ENCODE results near the gene CHST15.

CHST15 gene

GRCh38 chr10:124001391-124002148 lies 91.8 kb downstream of the CHST15 start:
- DNase-seq: no peak

DNA sequence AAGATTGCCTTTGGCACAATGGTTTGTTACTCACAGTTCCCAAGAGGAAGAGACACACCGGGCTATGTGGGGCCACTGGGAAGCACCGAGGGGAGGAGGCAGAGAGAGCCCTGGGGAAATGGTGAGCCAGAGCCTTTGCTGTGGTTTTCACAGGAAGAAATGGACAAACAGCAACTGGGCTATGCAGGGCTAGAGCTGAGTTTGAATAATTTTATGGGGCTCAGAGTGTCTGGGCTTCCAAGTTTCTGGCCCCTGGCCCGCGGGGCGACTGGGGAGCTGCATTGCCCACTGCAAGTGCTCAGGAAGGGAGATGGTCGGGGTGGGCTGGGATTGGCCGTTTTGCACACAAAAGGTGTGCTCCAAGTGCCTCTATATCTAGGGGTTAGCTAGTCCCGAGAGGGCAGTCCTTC lies 92.6 kb downstream of the CHST15 start:
- DNase-seq: no peak

GRCh38 chr10:123999956-124000615 lies 93.3 kb downstream of the CHST15 start:
- no peak for DNase-seq

DNA sequence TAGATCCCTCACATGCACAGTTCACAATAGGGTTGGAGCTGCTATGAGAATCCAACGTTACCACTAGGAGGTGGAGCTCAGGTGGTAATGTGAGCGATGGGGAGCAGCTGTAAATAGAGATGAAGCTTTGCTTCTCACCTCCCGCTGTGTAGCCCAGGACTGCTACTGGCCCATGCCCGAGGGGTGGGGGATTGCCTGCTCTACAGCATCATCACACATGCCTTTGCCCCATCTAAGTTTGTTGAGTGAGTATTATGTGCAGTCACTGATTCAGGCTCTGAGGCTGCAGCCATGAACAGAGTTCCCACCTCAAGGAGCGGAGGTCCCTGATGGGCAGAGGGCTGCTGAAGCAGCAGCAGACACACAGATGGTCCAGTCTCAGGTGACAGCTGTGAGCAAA lies 94.1 kb downstream of the CHST15 start:
- DNase-seq: no peak

DNA sequence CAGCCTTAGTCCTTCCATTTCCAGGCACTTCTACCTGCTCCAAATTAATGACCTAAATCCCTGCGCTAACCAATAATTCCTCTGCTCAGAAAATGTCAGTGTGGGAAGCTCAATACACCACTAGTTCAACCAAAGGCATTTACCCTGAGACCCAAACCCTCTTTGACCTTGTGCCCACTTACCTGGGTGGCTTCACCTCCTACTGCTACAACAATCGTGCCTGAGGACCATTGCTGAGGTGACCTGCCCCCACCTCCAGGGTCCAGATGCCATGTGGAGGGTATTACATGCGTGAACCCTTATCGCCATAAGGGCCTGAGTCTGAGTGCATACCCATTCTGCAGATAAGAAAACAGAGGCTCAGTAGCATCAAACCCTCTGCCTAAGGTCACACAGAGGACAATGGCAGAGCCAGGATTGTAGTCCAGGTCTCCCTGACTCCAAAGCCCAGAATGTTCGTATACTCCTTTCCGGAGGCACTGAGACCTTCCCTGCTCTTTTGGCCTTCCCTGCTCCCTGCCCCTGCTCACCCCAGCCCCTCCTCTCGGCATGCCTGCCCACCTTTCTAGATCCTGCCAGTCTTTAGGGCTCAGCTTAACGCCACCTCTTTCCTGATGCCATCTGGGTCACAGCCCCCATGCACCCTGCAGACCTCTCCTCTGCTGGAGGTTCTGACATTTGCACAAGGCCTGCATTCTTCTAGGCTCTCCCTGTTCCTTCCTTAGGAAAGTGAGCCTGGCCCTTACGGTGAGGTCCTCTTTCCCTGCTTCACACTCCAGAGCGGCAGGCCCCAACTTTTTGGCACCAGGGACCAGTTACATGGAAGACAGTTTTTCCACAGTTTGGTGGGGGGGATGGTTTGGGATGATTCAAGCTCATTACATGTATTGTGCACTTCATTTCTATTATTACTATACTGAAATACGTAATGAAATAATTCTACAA lies 94.9 kb downstream of the CHST15 start:
- DNase-seq: no peak

GRCh38 chr10:123997486-123998196 lies 95.8 kb downstream of the CHST15 start:
- DNase-seq: peak in 1 of 56 donors; percentile 7

DNA sequence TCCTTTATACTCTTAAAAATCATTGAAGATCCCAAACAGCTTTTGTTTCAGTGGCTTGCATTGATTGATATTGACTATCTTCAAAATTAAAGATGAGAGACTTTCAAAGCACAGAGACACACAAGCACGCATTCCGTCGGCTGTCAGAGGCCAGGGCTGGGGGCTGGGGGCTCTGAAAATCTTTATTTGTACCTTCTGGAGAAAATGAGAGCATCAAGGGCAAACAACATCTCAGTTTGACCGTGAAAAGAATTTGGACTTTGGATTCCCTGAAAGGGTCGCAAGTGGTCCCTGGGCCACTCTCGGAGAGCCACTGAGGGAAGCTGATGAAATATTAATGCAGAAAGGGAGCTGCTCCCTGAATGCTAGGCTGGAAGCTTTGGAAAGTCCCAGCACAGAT lies 96.4 kb downstream of the CHST15 start:
- no peak for DNase-seq

- DNase-seq: no peak
Measured at GRCh38 chr10:123996302-123996701, 97.1 kb downstream of the CHST15 start.

DNA sequence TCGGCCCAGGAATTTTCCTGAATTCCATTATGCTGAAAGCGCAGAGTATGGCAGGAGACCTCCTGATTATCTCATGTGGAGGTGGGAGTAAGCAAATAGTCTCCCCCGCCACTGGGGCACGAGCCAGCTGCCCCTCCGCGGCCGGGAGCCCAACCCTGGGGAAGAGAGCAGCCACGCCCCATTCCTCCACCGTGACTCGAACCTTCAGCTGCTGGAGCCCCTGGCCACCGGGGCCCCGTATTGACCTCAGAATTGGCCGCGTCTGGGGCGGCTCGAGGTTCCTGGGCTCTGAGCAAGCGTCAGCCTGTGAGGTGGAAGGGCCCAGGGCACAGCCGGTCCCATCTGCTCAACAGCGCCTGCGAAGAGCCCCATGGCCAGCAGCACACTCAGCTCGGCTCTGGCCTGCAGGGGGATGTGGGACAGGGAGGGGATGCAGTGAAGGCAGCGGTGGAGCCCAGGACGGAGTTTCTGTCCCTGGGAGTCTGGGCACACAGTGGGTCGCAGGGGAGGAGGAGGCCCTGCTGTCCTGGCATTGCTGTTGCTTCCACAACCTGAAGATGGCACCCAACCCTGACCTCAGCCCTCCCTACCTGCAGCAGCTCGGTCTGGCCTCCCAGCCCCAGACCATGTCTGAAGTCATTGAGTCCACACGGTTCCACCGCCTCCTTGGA lies 97.8 kb downstream of the CHST15 start:
- DNase-seq: peak in 3 of 56 donors; percentile 6 to 23 (median 11)

DNA sequence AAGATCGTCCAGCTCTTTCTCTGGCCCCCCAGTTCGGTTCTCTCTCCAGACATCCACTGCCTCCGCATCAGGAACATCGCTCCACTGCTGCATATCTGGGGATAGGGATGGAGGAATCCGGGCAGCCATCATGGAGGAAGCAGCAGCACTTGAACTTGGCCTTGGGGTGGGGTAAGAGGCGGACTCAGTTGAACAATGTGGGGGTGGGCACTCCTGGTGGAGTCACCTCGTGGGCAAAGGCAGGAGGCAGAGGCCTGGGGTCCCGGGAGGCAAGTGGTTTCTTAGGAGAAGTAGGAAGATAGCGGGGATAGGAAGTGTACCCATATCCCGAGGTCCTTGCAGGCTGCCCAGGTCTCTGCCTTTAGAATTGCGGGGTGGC lies 98.3 kb downstream of the CHST15 start:
- DNase-seq: no peak

- DNase-seq: peak in 53 of 56 donors; percentile 20 to 89 (median 65)
Measured at GRCh38 chr10:123994417-123995081, 98.8 kb downstream of the CHST15 start.

DNA sequence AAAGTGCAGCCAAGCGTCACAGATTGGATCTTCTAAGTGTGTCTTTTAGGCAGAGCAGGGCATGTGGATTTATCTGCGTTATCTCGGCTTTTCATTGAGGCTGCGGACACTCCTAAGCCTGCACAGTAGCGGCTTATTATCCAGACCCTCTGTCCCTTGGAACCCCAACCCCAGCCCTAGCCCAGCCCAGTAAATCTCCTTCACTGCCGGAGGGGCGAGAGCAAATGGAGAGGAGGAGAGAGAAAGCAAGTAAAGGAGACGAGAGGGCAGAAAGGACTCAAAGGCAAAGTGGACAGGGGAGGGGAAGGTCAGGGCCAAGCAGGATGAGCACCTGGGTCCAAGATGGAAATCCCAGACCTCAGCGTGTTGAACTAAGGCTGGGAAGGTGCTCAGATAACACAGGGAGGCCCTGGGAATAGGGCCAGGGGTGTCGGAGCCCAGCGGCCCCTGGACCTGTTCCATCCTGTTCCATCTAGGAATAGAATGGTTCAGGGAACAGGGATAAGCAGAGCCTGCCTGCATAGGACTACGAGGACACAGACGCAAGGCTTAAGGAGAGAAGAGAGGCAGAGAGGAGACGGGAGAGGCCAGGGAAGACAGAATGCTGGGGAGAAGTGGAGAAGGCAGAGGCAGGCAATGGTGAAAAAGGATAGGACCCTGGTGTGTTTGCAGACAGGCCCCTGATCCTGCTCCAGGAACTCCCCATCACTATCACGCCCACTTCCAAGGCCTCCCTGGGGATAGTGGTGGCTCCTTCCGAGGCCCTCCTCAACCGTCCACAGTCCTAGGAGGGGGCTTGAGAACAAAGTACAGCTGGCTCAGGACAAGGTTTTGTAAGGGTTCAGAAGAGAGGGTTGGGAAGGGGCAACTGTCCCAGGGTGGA lies 99.6 kb downstream of the CHST15 start:
- DNase-seq: no peak

DNA sequence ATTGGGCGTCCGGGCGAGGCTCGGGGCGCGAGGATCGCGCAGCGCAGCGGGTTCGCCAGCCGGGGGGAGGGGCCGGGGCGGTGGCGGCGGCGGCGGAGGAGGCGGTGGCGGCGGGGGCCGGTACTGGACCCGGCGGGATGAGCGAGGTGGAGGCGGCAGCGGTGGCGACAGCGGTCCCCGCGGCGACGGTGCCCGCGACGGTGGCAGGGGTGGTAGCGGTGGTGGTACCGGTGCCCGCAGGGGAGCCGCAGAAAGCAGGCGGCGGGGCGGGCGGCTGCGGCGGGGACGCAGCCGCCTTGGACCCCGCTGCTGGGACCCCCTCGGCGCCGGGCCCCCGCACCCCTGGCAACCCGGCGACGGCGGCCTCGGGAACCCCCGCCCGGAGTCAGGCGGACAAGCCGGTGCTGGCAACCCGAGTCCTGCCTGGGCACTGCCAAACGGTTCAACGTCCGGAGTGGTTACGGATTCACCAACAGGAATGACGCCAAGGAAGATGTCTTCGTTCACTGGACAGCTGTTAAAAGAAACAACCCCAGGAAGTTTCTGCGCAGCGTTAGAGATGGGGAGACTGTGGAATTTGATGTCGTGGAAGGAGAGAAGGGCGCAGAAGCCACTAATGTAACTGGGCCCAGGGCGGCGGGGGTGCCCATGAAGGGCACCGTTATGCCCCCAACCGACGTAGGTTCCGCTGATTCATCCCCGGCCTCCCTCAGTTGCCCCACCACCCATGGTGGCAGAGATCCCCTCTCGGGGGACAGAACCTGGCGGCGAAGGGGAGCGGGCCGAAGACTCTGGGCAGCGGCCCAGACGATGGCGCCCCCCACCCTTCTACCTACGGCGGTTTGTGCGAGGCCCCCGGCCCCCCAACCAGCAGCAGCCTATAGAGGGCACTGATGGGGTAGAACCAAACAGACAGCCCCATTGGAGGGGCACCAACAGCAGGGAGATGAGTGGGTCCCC lies 101.5 kb downstream of the CHST15 start:
- no peak for DNase-seq

GRCh38 chr10:123990889-123991288 lies 102.5 kb downstream of the CHST15 start:
- DNase-seq: no peak

- no peak for DNase-seq
Measured at GRCh38 chr10:123988694-123989093, 104.7 kb downstream of the CHST15 start.

DNA sequence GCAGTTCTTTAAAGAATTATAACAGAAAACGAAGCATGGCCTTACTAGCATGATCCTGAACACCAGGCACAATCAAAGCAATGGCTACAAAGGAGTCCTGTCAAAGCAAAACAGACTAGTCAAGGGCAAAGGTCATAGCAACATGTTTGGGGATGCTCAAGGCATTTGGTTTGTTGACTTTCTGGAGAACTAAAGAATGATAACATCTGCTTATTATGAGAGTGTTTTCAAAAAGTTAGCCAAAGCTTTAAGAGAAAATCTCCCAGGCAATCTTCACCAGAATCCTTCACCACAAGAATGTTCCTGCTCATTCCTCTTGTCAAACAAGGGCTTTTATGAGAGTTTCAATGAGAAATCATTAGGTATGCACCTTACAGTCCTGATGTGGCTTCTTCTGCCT lies 106.7 kb downstream of the CHST15 start:
- no peak for DNase-seq

DNA sequence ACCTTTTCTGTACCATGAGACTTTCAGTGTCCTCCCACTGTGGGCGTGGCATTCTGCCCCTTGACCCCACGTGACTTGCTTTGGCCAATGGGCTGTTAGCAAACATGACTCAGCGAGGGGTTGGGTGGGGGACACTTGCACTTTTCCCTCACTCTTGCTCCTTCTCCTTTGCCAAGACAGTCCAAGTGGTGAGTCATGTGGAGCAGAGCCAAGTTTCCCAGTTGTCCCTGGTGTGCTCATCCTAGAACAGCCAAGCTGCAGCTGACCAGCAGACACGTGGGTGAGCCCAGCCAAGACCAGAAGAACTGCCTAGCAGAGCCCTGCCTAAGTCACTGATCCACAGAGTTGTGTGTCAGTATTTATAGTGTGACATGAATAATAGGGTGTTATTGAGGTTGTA lies 119.0 kb downstream of the CHST15 start:
- DNase-seq: no peak
